B cell (primary cell): ENCODE measurements around the gene CNOT6. TPM values are rescaled to one million over a fixed set of nuclear protein-coding genes. Genes with fewer than 3 reads are reported as not detected.

Experiments used
- ATAC-seq: fragments of 200-7000 bp; cut with Tn5 transposase; one replicate; pipeline ENCODE4 v1.10.0; 2021; ENCODE audit warnings: low read depth, mild to moderate bottlenecking, moderate number of reproducible peaks, moderate library complexity
- CTCF ChIA-PET: fragments of 350-600 bp; sonication (Branson Sonifier 250); formaldehyde crosslinking; loops from one replicate; lab custom pipeline; 2021; ENCODE audit warnings: antibody characterized with exemption, inconsistent platforms; lab: Charles Lee
- POLR2A ChIA-PET: fragments of 350-600 bp; sonication (Branson Sonifier 250); formaldehyde crosslinking; loops from one replicate; lab custom pipeline; 2021; ENCODE audit warnings: antibody characterized with exemption; lab: Charles Lee
- DNase-seq: peaks from one replicate; pipeline ENCODE4 v3.0.0; 2013
- H2AFZ ChIP-seq: 2 replicates; pipeline ENCODE4 v1.6.1; 2012; ENCODE audit warnings: mild to moderate bottlenecking, low read depth, low read length; ENCODE audit not compliant: insufficient read depth, poor library complexity, severe bottlenecking
- H3K27ac ChIP-seq, 2 donors: 1 replicate in 1 of 2; 2 replicates in 1 of 2; pipeline ENCODE4 v1.5.1; 2012 to 2013; ENCODE audit warnings: low read length in 2 of 2, mild to moderate bottlenecking in 2 of 2, moderate library complexity in 1 of 2
- H3K27me3 ChIP-seq, 4 experiments: fragments of 200-600 bp in 1 of 4; sonication (generic) in 1 of 4; replicated peaks in 1 of 4; 1 replicate in 2 of 4; 2 replicates in 2 of 4; pipeline versions ENCODE4 v1.6.1 to v1.7.0; 2013 to 2016; ENCODE audit warnings: low read length in 3 of 4, mild to moderate bottlenecking in 2 of 4, mixed read lengths in 1 of 4, moderate library complexity in 1 of 4; ENCODE audit not compliant: insufficient read depth in 4 of 4, control insufficient read depth in 3 of 4; ENCODE audit errors: control extremely low read depth in 1 of 4
- H3K36me3 ChIP-seq, 2 experiments: replicated peaks in 1 of 2; 1 replicate in 1 of 2; 2 replicates in 1 of 2; pipeline versions ENCODE4 v1.6.1 to v1.7.1; 2013; ENCODE audit warnings: low read length in 1 of 2; ENCODE audit not compliant: insufficient read depth in 2 of 2, control insufficient read depth in 1 of 2; ENCODE audit errors: control extremely low read depth in 1 of 2, extremely low read depth in 1 of 2
- H3K4me1 ChIP-seq, 2 donors: fragments of 200-600 bp in 1 of 2; sonication (generic) in 1 of 2; 1 replicate in 1 of 2; 2 replicates in 1 of 2; pipeline versions ENCODE4 v1.5.1 to v1.6.1; 2013 to 2017; ENCODE audit warnings: low read length in 2 of 2; ENCODE audit not compliant: control insufficient read depth in 2 of 2, insufficient read depth in 2 of 2
- H3K4me2 ChIP-seq: replicated peaks from 2 replicates; pipeline ENCODE3; 2012; ENCODE audit warnings: mild to moderate bottlenecking, low read depth, low read length; ENCODE audit not compliant: poor library complexity, severe bottlenecking
- H3K4me3 ChIP-seq, 5 experiments: fragments of 200-600 bp in 1 of 5; sonication (generic) in 1 of 5; 1 replicate in 3 of 5; 2 replicates in 2 of 5; pipeline versions ENCODE4 v1.5.1 to v1.7.0; 2011 to 2016; ENCODE audit warnings: low read length in 4 of 5, mild to moderate bottlenecking in 4 of 5, low read depth in 2 of 5, control low read depth in 1 of 5, moderate library complexity in 1 of 5; ENCODE audit not compliant: insufficient read depth in 1 of 5; ENCODE audit errors: control extremely low read depth in 1 of 5, extremely low read depth in 1 of 5
- H3K79me2 ChIP-seq: fragments of 200-600 bp; sonication (generic); one replicate; pipeline ENCODE4 v1.6.0; 2016; ENCODE audit warnings: low read length; ENCODE audit not compliant: control insufficient read depth, insufficient read depth
- H3K9ac ChIP-seq: fragments of 200-600 bp; sonication (generic); 2 replicates; pipeline ENCODE4 v1.6.1; 2017; ENCODE audit warnings: mild to moderate bottlenecking, low read length, moderate library complexity
- H3K9me3 ChIP-seq, 3 donors: one replicate each; pipeline versions ENCODE4 v1.6.1 to v1.7.1; 2013; ENCODE audit warnings: low read length in 2 of 3; ENCODE audit not compliant: control insufficient read depth in 2 of 3, insufficient read depth in 1 of 3; ENCODE audit errors: control extremely low read depth in 1 of 3
- H4K20me1 ChIP-seq: 2 replicates; pipeline ENCODE4 v1.6.0; 2012; ENCODE audit warnings: mild to moderate bottlenecking, low read length; ENCODE audit not compliant: insufficient read depth, control insufficient read depth, poor library complexity, severe bottlenecking
- H3K27ac Mint-ChIP-seq: one replicate; pipeline ENCODE4 v1.8.0; 2021; ENCODE audit warnings: mixed read lengths
- H3K27me3 Mint-ChIP-seq: one replicate; pipeline ENCODE4 v1.8.0; 2021; ENCODE audit warnings: mixed read lengths
- H3K4me1 Mint-ChIP-seq: one replicate; pipeline ENCODE4 v1.8.0; 2021; ENCODE audit warnings: mixed read lengths
- H3K4me3 Mint-ChIP-seq: one replicate; pipeline ENCODE4 v1.8.0; 2021; ENCODE audit warnings: mixed read lengths
- H3K9me3 Mint-ChIP-seq: one replicate; pipeline ENCODE4 v1.8.0; 2022; ENCODE audit warnings: mixed read lengths; ENCODE audit not compliant: insufficient read depth
- CTCF ChIP-seq: fragments of 200-600 bp; IDR thresholded peaks from one replicate; pipeline ENCODE4 v1.8.0; 2022; ENCODE audit warnings: antibody characterized with exemption, mild to moderate bottlenecking
- EZH2 ChIP-seq: IDR thresholded peaks from 2 replicates; pipeline ENCODE4 v1.6.1; 2012; ENCODE audit warnings: borderline replicate concordance, low read depth, mild to moderate bottlenecking, moderate library complexity, low read length; ENCODE audit not compliant: insufficient read depth, poor library complexity, severe bottlenecking
- WGBS: methylation state at CpG from one replicate; pipeline ENCODE4 v1.1.5; 2013; ENCODE audit warnings: missing lambda C conversion rate; ENCODE audit not compliant: insufficient coverage; 5-methylcytosine and 5-hydroxymethylcytosine counted together
- intact Hi-C: fragments of 100-400 bp; cut with micrococcal nuclease; formaldehyde crosslinking; loops from one replicate; pipeline ENCODE4 v1.10.0; 2022
- polyA plus RNA-seq: library from polyadenylated mRNA; depleted of rRNA; stranded (reverse); fragments of >200 nt; gene quantifications from 2 replicates; pipeline ENCODE4 v1.2.3, GENCODE V29; 2012
- total RNA-seq, 2 donors: library from RNA; stranded (reverse); fragments of 120-200 nt in 1 of 2; gene quantifications; 1 replicate in 1 of 2; 2 replicates in 1 of 2; pipeline versions ENCODE4 v1.2.3 to v1.2.4, GENCODE V29; 2013 to 2022

Gene CNOT6
- total and polyA plus RNA-seq, 2 donors (not counting 1 experiment from before 2014, with no cell fraction given) = 4.3 to 31.1 TPM

GRCh38 chr5:180558232-180558631, 64.1 kb downstream of the CNOT6 start:
- Histone ChIP-seq H2AFZ (no peak overlapping the region), H3K4me2 (no peak overlapping the region), H3K27me3 (no peaks in the 10 kb centered on the region), H3K36me3 (peaks cover 4 to 11% of the 10 kb centered on the region in 2 experiments), H3K4me1 (no peaks in the 10 kb centered on the region), H3K27ac (no peak overlapping the region), H3K9me3 (no peaks in the 10 kb centered on the region), H3K4me3 (no peak overlapping the region), H3K9ac (no peak overlapping the region), H3K79me2 (peaks cover 45% of the 10 kb centered on the region), H4K20me1 (peaks cover 12% of the 10 kb centered on the region)
- H3K27me3 Mint-ChIP-seq = no peaks in the 10 kb centered on the region
- CTCF ChIA-PET = no interaction called here
- no peak overlapping the region for H3K4me3 Mint-ChIP-seq
- POLR2A ChIA-PET = no interaction called here
- no peak overlapping the region for H3K27ac Mint-ChIP-seq
- no peaks in the 10 kb centered on the region for H3K9me3 Mint-ChIP-seq
- WGBS = 100% methylated on average over 5 of the region's 11 CpGs
- DNase-seq (no peak), ATAC-seq (no peak)
- intact Hi-C loops = no loop called here
- TF ChIP-seq CTCF (no peak), EZH2 (no peak)
- no peaks in the 10 kb centered on the region for H3K4me1 Mint-ChIP-seq

GRCh38 chr5:180563994-180564393, 69.8 kb downstream of the CNOT6 start:
- H3K4me1 ChIP-seq = no peaks in the 10 kb centered on the region
- WGBS = no CpG with 5 or more reads among the region's 3 CpGs
- DNase-seq (no peak), ATAC-seq (no peak)
- Mint-ChIP-seq H3K4me1 (no peaks in the 10 kb centered on the region), H3K4me3 (no peak overlapping the region), H3K27me3 (no peaks in the 10 kb centered on the region), H3K9me3 (no peaks in the 10 kb centered on the region), H3K27ac (no peak overlapping the region)
- H3K27me3 ChIP-seq = no peaks in the 10 kb centered on the region
- H3K4me2 ChIP-seq = no peak overlapping the region
- no peaks in the 10 kb centered on the region for H3K9me3 ChIP-seq
- no peaks in the 10 kb centered on the region for H4K20me1 ChIP-seq
- no peak overlapping the region for H3K4me3 ChIP-seq
- CTCF ChIA-PET = no interaction called here
- H3K9ac ChIP-seq = no peak overlapping the region
- H3K36me3 ChIP-seq = peaks cover 20 to 39% of the 10 kb centered on the region in 2 experiments
- no peak overlapping the region for H2AFZ ChIP-seq
- no peak overlapping the region for H3K27ac ChIP-seq
- intact Hi-C loops = no loop called here
- peaks cover 23% of the 10 kb centered on the region for H3K79me2 ChIP-seq
- no peak for TF ChIP-seq EZH2
- no peak for TF ChIP-seq CTCF
- POLR2A ChIA-PET = no interaction called here
